Pancreas (tissue), 10 donors: ENCODE results near the gene ACCSL. TPM values are rescaled to one million over a fixed set of nuclear protein-coding genes. Genes with fewer than 3 reads are reported as not detected.
A peak's percentile ranks its signal among the peaks of the same experiment; 100 is the strongest.

Source experiments
- ATAC-seq, 4 donors: fragments of 200-7000 bp; cut with Tn5 transposase; one replicate each; pipeline versions ENCODE4 v1.8.0 to v1.9.1; 2020; ENCODE audit warnings: mild to moderate bottlenecking in 4 of 4, moderate library complexity in 4 of 4
- DNase-seq, 6 donors: peaks; one replicate each; pipeline ENCODE4 v3.0.0-alpha.2; 2020
- FAIRE-seq: peaks from 2 replicates; lab custom pipeline; 2012; peaks lifted over from hg19 to GRCh38; lab: Jason Lieb, UNC
- H3K27ac ChIP-seq, 4 donors: fragments of 200-600 bp; sonication (generic); 1 replicate in 3 of 4; 2 replicates in 1 of 4; pipeline versions ENCODE4 v1.5.0 to v1.8.0; 2020
- H3K27me3 ChIP-seq, 4 donors: fragments of 200-600 bp; one replicate each; pipeline ENCODE4 v1.8.0; 2021
- H3K36me3 ChIP-seq, 3 donors: fragments of 200-600 bp; sonication (generic) in 1 of 3; one replicate each; pipeline versions ENCODE4 v1.5.0 to v1.8.0; 2020 to 2021
- H3K4me1 ChIP-seq, 3 donors: fragments of 200-600 bp; one replicate each; pipeline ENCODE4 v1.8.0; 2021
- H3K4me3 ChIP-seq, 4 donors: fragments of 200-600 bp; sonication (generic) in 2 of 4; one replicate each; pipeline versions ENCODE4 v1.5.0 to v1.8.0; 2020 to 2021
- H3K9me3 ChIP-seq, 4 donors: fragments of 200-600 bp; one replicate each; pipeline ENCODE4 v1.8.0; 2021
- WGBS, 2 donors: extraction: QIAGEN DNeasy Blood & Tissue Kit; methylation state at CpG; one replicate each; pipeline ENCODE4 v1.1.7; 2013; 5-methylcytosine and 5-hydroxymethylcytosine counted together
- intact Hi-C, 3 donors: fragments of 100-400 bp; cut with DNase I; formaldehyde crosslinking; loops; one replicate each; pipeline versions ENCODE4 v1.11.1 to v1.14.2; 2022
- polyA plus RNA-seq, 2 donors: library from polyadenylated mRNA; stranded (reverse); fragments of 200-250 nt; gene quantifications; one replicate each; pipeline ENCODE4 v1.2.3, GENCODE V29; 2013
- total RNA-seq, 6 donors: library from RNA; stranded (reverse); fragmentation: NEBNext Ultra II Directional in 4 of 6; extraction: Animal tissue kit (Norgen Biotek cat#: 25700) in 4 of 6; gene quantifications; one replicate each; pipeline versions ENCODE4 v1.2.1 to v1.2.4, GENCODE V29; 2021 to 2023
- TF ChIP-seq, protein P1 (sequence below), 4 donors: fragments of 200-600 bp; sonication (generic) in 3 of 4; IDR thresholded peaks; one replicate each; pipeline versions ENCODE4 v1.5.0 to v1.8.0; 2021; ENCODE audit warnings: antibody characterized with exemption in 4 of 4
- donor health status: healthy with polysubstance abuse.
- donor health status: DM: no; HTN: no; CAD: no; lungs with moderate emphysema.
- donor health status: DM: no; HTN: no; CAD: no.
- donor health status: control.
- donor health status: control.
- donor health status: Bipolar disorder and iron deficiency.
- donor health status: DM: yes; HTN: yes; CAD: no.
- donor health status: DM: no; HTN: no; CAD: no.
- donor health status: DM: no; HTN: no; CAD: no.
- donor health status: DM: yes; HTN: yes; CAD: no.

Gene ACCSL
- not detected for total RNA-seq
- polyA plus RNA-seq = not detected

DNA sequence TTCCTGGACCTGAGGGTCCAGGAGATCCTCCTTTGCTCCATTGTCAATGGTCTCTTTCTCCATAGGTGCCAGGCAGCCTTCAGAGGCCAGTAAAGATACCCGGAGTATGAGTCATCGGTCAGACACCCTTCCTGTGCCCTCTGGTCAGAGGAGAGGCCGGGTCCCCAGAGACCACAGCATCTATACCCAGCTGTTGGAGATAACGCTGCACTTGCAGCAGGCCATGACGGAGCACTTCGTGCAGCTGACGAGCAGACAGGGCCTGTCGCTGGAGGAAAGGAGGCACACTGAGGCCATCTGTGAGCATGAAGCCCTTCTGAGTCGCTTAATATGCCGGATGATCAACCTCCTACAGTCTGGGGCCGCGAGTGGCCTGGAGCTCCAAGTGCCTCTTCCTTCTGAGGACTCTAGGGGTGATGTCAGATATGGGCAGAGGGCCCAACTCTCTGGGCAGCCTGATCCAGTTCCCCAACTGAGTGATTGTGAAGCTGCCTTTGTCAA is at the start of gene ACCSL:
ACCSL (plus strand) TSS at position 51 of the 501 bp plus-strand sequence; CDS start at position 107, 56 bp downstream.
- Histone ChIP-seq H3K27me3 (no peaks in the 10 kb centered on the region), H3K9me3 (no peaks in the 10 kb centered on the region), H3K4me1 (no peaks in the 10 kb centered on the region), H3K36me3 (no peaks in the 10 kb centered on the region), H3K4me3 (no peak within 1 kb of the TSS), H3K27ac (no peak within 1 kb of the TSS)
- DNase-seq (no peak), FAIRE-seq (no peak), ATAC-seq (no peak)
- TF ChIP-seq, protein P1, sequence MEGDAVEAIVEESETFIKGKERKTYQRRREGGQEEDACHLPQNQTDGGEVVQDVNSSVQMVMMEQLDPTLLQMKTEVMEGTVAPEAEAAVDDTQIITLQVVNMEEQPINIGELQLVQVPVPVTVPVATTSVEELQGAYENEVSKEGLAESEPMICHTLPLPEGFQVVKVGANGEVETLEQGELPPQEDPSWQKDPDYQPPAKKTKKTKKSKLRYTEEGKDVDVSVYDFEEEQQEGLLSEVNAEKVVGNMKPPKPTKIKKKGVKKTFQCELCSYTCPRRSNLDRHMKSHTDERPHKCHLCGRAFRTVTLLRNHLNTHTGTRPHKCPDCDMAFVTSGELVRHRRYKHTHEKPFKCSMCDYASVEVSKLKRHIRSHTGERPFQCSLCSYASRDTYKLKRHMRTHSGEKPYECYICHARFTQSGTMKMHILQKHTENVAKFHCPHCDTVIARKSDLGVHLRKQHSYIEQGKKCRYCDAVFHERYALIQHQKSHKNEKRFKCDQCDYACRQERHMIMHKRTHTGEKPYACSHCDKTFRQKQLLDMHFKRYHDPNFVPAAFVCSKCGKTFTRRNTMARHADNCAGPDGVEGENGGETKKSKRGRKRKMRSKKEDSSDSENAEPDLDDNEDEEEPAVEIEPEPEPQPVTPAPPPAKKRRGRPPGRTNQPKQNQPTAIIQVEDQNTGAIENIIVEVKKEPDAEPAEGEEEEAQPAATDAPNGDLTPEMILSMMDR (IDR thresholded peaks at IDR 0.05) = no peak
- WGBS, 2 donors = 80 to 89% methylated on average over 12 of the region's 12 CpGs
- intact Hi-C loops = loop anchor here in 1 of 3 donors (10.0 kb wide), 1 partner anchor 153 kb away; no protein-coding TSS in a partner anchor

DNA sequence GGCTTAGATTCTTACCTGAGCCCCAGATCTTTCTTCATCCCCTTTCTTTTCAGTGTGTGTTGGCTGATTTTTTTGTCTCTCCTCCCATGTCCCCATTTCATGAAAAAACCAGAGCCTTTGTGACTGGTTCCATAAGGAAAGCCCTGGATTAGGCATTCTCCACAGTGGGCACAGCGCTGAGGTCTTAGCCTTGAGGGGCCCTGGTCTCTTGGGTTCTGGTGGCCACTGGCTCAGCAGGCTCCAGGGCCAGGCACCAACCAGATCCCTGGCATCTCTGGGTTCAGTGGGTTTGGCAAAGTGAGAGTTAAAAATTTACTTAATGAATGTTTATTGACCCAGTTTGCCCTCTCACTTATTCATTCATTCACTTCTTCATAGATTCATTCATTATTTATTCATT is 49.5 kb upstream of the ACCSL start:
- WGBS, 2 donors = 71 to 94% methylated on average over 1 of the region's 1 CpG
- ATAC-seq = no peak
- intact Hi-C loops = no loop called here
- no peaks in the 10 kb centered on the region for H3K9me3 ChIP-seq
- DNase-seq = no peak
- no peaks in the 10 kb centered on the region for H3K4me1 ChIP-seq
- no peak overlapping the region for H3K4me3 ChIP-seq
- no peak overlapping the region for H3K27ac ChIP-seq
- no peaks in the 10 kb centered on the region for H3K36me3 ChIP-seq
- TF ChIP-seq, protein P1 (IDR thresholded peaks at IDR 0.05) = no peak
- no peaks in the 10 kb centered on the region for H3K27me3 ChIP-seq
- no peak for FAIRE-seq

DNA sequence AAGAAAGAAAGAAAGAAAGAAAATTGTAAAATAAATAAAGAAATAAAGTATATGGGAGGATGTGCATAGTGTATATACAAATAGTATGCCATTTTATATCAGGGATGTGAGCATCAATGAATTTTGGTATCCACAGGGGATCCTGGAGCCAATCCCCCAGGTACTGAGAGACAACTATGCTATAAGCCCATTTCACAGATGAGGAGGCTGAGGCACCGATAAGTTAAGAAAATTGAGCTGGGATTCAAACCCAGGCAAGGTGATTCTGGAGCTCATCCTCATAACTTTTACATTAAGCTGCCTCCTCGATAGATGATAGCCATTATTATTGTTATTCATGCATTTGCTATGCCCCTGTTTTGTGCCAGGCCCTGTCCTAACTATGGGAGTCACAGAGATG is 47.0 kb upstream of the ACCSL start:
- no peak for DNase-seq
- intact Hi-C loops = no loop called here
- no peak overlapping the region for H3K27ac ChIP-seq
- ATAC-seq = no peak
- 63 to 76% methylated on average over 2 of the region's 2 CpGs for WGBS, 2 donors
- no peak overlapping the region for H3K4me3 ChIP-seq
- H3K9me3 ChIP-seq = no peaks in the 10 kb centered on the region
- H3K36me3 ChIP-seq = no peaks in the 10 kb centered on the region
- H3K27me3 ChIP-seq = no peaks in the 10 kb centered on the region
- no peaks in the 10 kb centered on the region for H3K4me1 ChIP-seq
- TF ChIP-seq, protein P1 (IDR thresholded peaks at IDR 0.05) = no peak
- no peak for FAIRE-seq

DNA sequence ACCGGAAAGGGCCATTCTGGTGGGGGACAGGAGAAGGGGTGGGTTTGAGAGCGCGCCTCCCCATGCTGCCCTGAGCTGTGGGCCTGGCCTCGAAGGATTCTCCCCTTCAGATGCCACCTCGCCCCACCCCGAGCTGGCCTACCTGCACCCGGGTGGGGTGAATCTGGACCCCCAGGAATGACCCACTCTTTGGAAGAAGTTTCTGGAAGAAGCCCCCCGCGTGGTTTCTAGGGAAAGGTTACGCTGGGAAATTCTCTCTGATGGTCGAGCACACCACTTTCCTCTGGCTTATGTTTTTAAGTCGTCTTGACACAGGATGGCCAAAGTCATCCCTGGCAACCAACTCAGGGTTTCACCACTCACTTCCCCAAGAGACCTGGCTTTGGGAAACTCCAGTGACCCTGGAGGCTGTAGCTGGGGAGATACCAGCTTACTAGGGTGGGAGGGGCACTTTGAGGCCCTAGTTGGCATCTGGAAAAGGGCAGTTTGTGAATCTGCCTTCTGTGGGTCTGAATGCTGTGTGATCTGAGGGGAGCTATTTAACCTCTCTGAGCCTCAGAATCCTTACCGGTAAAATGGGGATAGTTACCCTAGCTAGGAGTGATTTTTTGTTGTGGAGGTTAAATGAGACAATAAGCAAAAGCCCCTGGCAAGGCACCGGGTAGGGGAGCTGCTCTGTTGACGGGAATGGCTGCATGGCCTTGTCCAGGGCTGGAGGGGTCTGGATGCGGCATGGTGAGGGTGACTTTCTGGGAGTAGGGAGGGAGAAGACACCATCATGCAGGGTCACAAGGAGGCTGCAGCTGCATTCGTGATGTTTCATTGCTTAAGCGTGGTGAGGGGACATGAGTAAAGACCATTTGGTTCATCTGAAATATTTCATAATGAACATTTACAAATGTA is 45.3 kb upstream of the ACCSL start:
- Histone ChIP-seq H3K4me3 (no peak overlapping the region), H3K36me3 (no peaks in the 10 kb centered on the region), H3K27ac (no peak overlapping the region), H3K9me3 (no peaks in the 10 kb centered on the region), H3K4me1 (no peaks in the 10 kb centered on the region), H3K27me3 (no peaks in the 10 kb centered on the region)
- WGBS, 2 donors = 74 to 80% methylated on average over 18 of the region's 18 CpGs
- TF ChIP-seq, protein P1 (IDR thresholded peaks at IDR 0.05) = no peak
- DNase-seq (peak in 1 of 6 donors; percentile 10), ATAC-seq (no peak), FAIRE-seq (no peak)
- intact Hi-C loops = no loop called here
